Activated CD4-positive, alpha-beta memory T cell treated with anti-CD3 and anti-CD28 coated beads for 36 hours (primary cell): ENCODE measurements around the gene PABPN1L. TPM values are rescaled to one million over a fixed set of nuclear protein-coding genes. Genes with fewer than 3 reads are reported as not detected.

Source experiments
- CTCF ChIA-PET: fragments of 350-600 bp; sonication (Branson Sonifier 250); formaldehyde crosslinking; loops from one replicate; lab custom pipeline; 2021; ENCODE audit warnings: antibody characterized with exemption, inconsistent platforms; lab: Charles Lee
- POLR2A ChIA-PET: fragments of 350-600 bp; sonication (Branson Sonifier 250); formaldehyde crosslinking; loops from one replicate; lab custom pipeline; 2021; ENCODE audit warnings: antibody characterized with exemption; lab: Charles Lee
- DNase-seq: peaks from one replicate; pipeline ENCODE4 v3.0.0-alpha.2; 2020
- H3K27ac Mint-ChIP-seq: one replicate; pipeline ENCODE4 v1.8.0; 2021; ENCODE audit warnings: mixed read lengths
- H3K27me3 Mint-ChIP-seq: one replicate; pipeline ENCODE4 v1.8.0; 2021; ENCODE audit warnings: mixed read lengths
- H3K36me3 Mint-ChIP-seq: one replicate; pipeline ENCODE4 v1.8.0; 2021; ENCODE audit warnings: mixed read lengths
- H3K4me1 Mint-ChIP-seq: one replicate; pipeline ENCODE4 v1.8.0; 2021; ENCODE audit warnings: low read depth, mixed read lengths
- H3K4me3 Mint-ChIP-seq: one replicate; pipeline ENCODE4 v1.8.0; 2021; ENCODE audit warnings: mild to moderate bottlenecking, mixed read lengths
- H3K9me3 Mint-ChIP-seq: one replicate; pipeline ENCODE4 v1.8.0; 2021; ENCODE audit warnings: mixed read lengths
- intact Hi-C: fragments of 100-400 bp; cut with micrococcal nuclease; formaldehyde crosslinking; loops from one replicate; pipeline ENCODE4 v1.15.1; 2023
- total RNA-seq, 2 experiments: library from RNA; stranded (reverse); gene quantifications; one replicate each; pipeline ENCODE4 v1.2.3, GENCODE V29; 2021

The PABPN1L gene
- total RNA-seq, 2 experiments from 2014 or later, result not detected

- Mint-ChIP-seq H3K27ac (peak overlapping the region; percentile 72), H3K9me3 (no peaks in the 10 kb centered on the region), H3K4me1 (peaks cover 23% of the 10 kb centered on the region), H3K27me3 (no peaks in the 10 kb centered on the region), H3K36me3 (peaks cover 7% of the 10 kb centered on the region), H3K4me3 (peak overlapping the region; percentile 93)
- POLR2A ChIA-PET, result interaction anchor here (0.7 to 2.7 kb wide), 7 partner anchors 44 to 905 kb away, joined by 3 to 11 read pairs (median 4); partner anchors contain the start of genes APRT, BANP, CTU2 and RNF166
- CTCF ChIA-PET, result interaction anchor here (0.8 to 2.9 kb wide), 7 partner anchors 40 to 362 kb away, joined by 3 to 39 read pairs (median 8); partner anchors contain the start of genes APRT and ZNF778
- peak; percentile 15 for DNase-seq
- intact Hi-C loops, result loop anchor here (2.0 to 10.0 kb wide), 2 partner anchors 259 to 315 kb away; partner anchors contain the start of gene CDH15
Observed at GRCh38 chr16:88856122-88856827, 10.2 kb downstream of the PABPN1L start.

GRCh38 chr16:88855736-88856121 lies 10.7 kb downstream of the PABPN1L start:
- intact Hi-C loops, result loop anchor here (2.0 to 10.0 kb wide), 2 partner anchors 259 to 315 kb away; partner anchors contain the start of gene CDH15
- ChIA-PET POLR2A (no interaction called here), CTCF (no interaction called here)
- Mint-ChIP-seq H3K9me3 (no peaks in the 10 kb centered on the region), H3K4me1 (peaks cover 23% of the 10 kb centered on the region), H3K27ac (peak overlapping the region; percentile 72), H3K4me3 (peak overlapping the region; percentile 75), H3K27me3 (no peaks in the 10 kb centered on the region), H3K36me3 (peaks cover 3% of the 10 kb centered on the region)
- DNase-seq, result no peak

GRCh38 chr16:88855176-88855575 lies 11.3 kb downstream of the PABPN1L start:
- H3K9me3 Mint-ChIP-seq, result no peaks in the 10 kb centered on the region
- H3K4me3 Mint-ChIP-seq, result peak overlapping the region; percentile 41
- intact Hi-C loops, result loop anchor here (10.0 kb wide), 1 partner anchor 260 kb away; no protein-coding TSS in a partner anchor
- POLR2A ChIA-PET, result no interaction called here
- H3K36me3 Mint-ChIP-seq, result peaks cover 3% of the 10 kb centered on the region
- CTCF ChIA-PET, result no interaction called here
- peaks cover 23% of the 10 kb centered on the region for H3K4me1 Mint-ChIP-seq
- DNase-seq, result no peak
- H3K27me3 Mint-ChIP-seq, result no peaks in the 10 kb centered on the region
- H3K27ac Mint-ChIP-seq, result no peak overlapping the region

- peaks cover 23% of the 10 kb centered on the region for H3K4me1 Mint-ChIP-seq
- H3K4me3 Mint-ChIP-seq, result no peak overlapping the region
- H3K36me3 Mint-ChIP-seq, result no peaks in the 10 kb centered on the region
- no peak overlapping the region for H3K27ac Mint-ChIP-seq
- POLR2A ChIA-PET, result no interaction called here
- CTCF ChIA-PET, result no interaction called here
- intact Hi-C loops, result loop anchor here (10.0 kb wide), 1 partner anchor 260 kb away; no protein-coding TSS in a partner anchor
- no peaks in the 10 kb centered on the region for H3K27me3 Mint-ChIP-seq
- H3K9me3 Mint-ChIP-seq, result no peaks in the 10 kb centered on the region
- peak; percentile 30 for DNase-seq
Observed at GRCh38 chr16:88854306-88855111, 12.0 kb downstream of the PABPN1L start.

GRCh38 chr16:88853325-88853941 lies 13.0 kb downstream of the PABPN1L start:
- Mint-ChIP-seq H3K36me3 (no peaks in the 10 kb centered on the region), H3K27ac (no peak overlapping the region), H3K4me3 (no peak overlapping the region), H3K9me3 (no peaks in the 10 kb centered on the region), H3K27me3 (no peaks in the 10 kb centered on the region), H3K4me1 (peaks cover 22% of the 10 kb centered on the region)
- no peak for DNase-seq
- CTCF ChIA-PET, result interaction anchor here (0.7 kb wide), 1 partner anchor 106 kb away, joined by 3 read pairs; no protein-coding TSS in a partner anchor
- POLR2A ChIA-PET, result no interaction called here
- intact Hi-C loops, result loop anchor here (10.0 kb wide), 1 partner anchor 261 kb away; no protein-coding TSS in a partner anchor

- ChIA-PET POLR2A (no interaction called here), CTCF (interaction anchor here (1.1 kb wide), 1 partner anchor 114 kb away, joined by 4 read pairs; no protein-coding TSS in a partner anchor)
- intact Hi-C loops, result loop anchor here (10.0 kb wide), 1 partner anchor 263 kb away; no protein-coding TSS in a partner anchor
- Mint-ChIP-seq H3K27me3 (no peaks in the 10 kb centered on the region), H3K4me1 (peaks cover 12% of the 10 kb centered on the region), H3K27ac (no peak overlapping the region), H3K4me3 (no peak overlapping the region), H3K36me3 (no peaks in the 10 kb centered on the region), H3K9me3 (no peaks in the 10 kb centered on the region)
- DNase-seq, result no peak
Observed at GRCh38 chr16:88851616-88852015, 14.8 kb downstream of the PABPN1L start.

GRCh38 chr16:88850531-88851199 lies 15.8 kb downstream of the PABPN1L start:
- Mint-ChIP-seq H3K36me3 (no peaks in the 10 kb centered on the region), H3K4me1 (peaks cover 8% of the 10 kb centered on the region), H3K27me3 (no peaks in the 10 kb centered on the region), H3K9me3 (no peaks in the 10 kb centered on the region), H3K27ac (no peak overlapping the region), H3K4me3 (no peak overlapping the region)
- intact Hi-C loops, result loop anchor here (10.0 kb wide), 1 partner anchor 264 kb away; no protein-coding TSS in a partner anchor
- CTCF ChIA-PET, result interaction anchor here (1.1 kb wide), 1 partner anchor 113 kb away, joined by 4 read pairs; no protein-coding TSS in a partner anchor
- DNase-seq, result no peak
- POLR2A ChIA-PET, result no interaction called here

- no peaks in the 10 kb centered on the region for H3K36me3 Mint-ChIP-seq
- no peak for DNase-seq
- peaks cover 3% of the 10 kb centered on the region for H3K4me1 Mint-ChIP-seq
- H3K27ac Mint-ChIP-seq, result no peak overlapping the region
- no peaks in the 10 kb centered on the region for H3K27me3 Mint-ChIP-seq
- no peak overlapping the region for H3K4me3 Mint-ChIP-seq
- H3K9me3 Mint-ChIP-seq, result no peaks in the 10 kb centered on the region
- ChIA-PET CTCF (no interaction called here), POLR2A (no interaction called here)
- intact Hi-C loops, result no loop called here
Observed at GRCh38 chr16:88848557-88848956, 17.9 kb downstream of the PABPN1L start.

- intact Hi-C loops, result no loop called here
- Mint-ChIP-seq H3K4me1 (peaks cover 3% of the 10 kb centered on the region), H3K27me3 (no peaks in the 10 kb centered on the region), H3K36me3 (no peaks in the 10 kb centered on the region), H3K27ac (no peak overlapping the region), H3K9me3 (no peaks in the 10 kb centered on the region), H3K4me3 (no peak overlapping the region)
- POLR2A ChIA-PET, result no interaction called here
- DNase-seq, result no peak
- CTCF ChIA-PET, result no interaction called here
Observed at GRCh38 chr16:88847654-88848053, 18.8 kb downstream of the PABPN1L start.

GRCh38 chr16:88846088-88846487 lies 20.4 kb downstream of the PABPN1L start:
- intact Hi-C loops, result no loop called here
- no peak for DNase-seq
- ChIA-PET POLR2A (no interaction called here), CTCF (interaction anchor here (1.1 kb wide), 1 partner anchor 12 kb away, joined by 3 read pairs; no protein-coding TSS in a partner anchor)
- no peaks in the 10 kb centered on the region for H3K4me1 Mint-ChIP-seq
- H3K4me3 Mint-ChIP-seq, result no peak overlapping the region
- H3K27me3 Mint-ChIP-seq, result no peaks in the 10 kb centered on the region
- H3K27ac Mint-ChIP-seq, result no peak overlapping the region
- H3K36me3 Mint-ChIP-seq, result no peaks in the 10 kb centered on the region
- H3K9me3 Mint-ChIP-seq, result no peaks in the 10 kb centered on the region

GRCh38 chr16:88844419-88845036 lies 21.9 kb downstream of the PABPN1L start:
- no peaks in the 10 kb centered on the region for H3K9me3 Mint-ChIP-seq
- H3K27me3 Mint-ChIP-seq, result no peaks in the 10 kb centered on the region
- POLR2A ChIA-PET, result no interaction called here
- H3K36me3 Mint-ChIP-seq, result no peaks in the 10 kb centered on the region
- intact Hi-C loops, result no loop called here
- H3K4me3 Mint-ChIP-seq, result no peak overlapping the region
- no peaks in the 10 kb centered on the region for H3K4me1 Mint-ChIP-seq
- CTCF ChIA-PET, result interaction anchor here (1.1 kb wide), 1 partner anchor 13 kb away, joined by 3 read pairs; no protein-coding TSS in a partner anchor
- H3K27ac Mint-ChIP-seq, result no peak overlapping the region
- DNase-seq, result no peak
